ENCODE results near the gene NANOS3.

DNA sequence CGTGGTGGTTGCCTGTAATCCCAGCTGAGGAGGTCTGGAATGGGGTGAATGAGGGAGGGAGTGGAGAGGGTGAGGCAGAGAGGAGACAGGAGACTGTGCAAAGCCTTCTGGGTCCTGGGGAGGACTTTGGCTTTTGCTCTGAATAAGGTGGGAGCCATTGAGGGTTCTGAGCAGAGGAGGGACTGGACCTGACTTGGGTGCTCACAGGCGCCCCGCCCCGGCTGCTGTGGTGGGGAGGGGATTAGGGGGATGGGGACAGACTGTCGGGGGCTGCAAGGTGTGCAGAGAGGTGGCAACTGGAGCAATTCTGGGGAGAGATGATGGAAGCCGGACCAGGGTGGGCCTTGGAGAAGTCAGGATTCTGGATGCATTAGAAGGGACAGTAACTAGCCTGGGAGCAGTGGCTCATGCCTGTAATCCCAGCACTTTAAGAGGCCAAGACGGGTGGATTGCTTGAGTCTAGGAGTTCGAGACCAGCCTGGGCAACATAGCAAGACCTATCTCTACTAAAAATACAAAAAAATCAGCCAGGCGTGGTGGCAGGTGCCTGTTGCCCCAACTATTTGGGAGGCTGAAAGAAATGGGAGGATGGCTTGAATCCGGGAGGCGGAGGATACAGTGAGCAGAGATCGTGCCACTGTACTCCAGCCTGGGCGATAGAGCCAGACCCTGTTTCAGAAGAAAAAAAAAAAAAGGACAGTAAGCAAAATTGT, 16.1 kb upstream of the NANOS3 start:
- TF ChIP-seq CTCF (IDR thresholded peaks at IDR 0.05) (no peak), POLR2A (IDR thresholded peaks at IDR 0.05) (no peak)
